ENCODE results near the gene CCDC27. TPM values are rescaled to one million over a fixed set of nuclear protein-coding genes. Genes with fewer than 3 reads are reported as not detected.

The CCDC27 gene
- total and polyA plus RNA-seq, 2 of the 8 experiments (the other 6 are each of a cell fraction or from before 2014, with no cell fraction given): 0.15 TPM; not detected in 1

- Histone ChIP-seq H3K27me3 (replicated peaks in 1 of 4; ENCODE audit: control insufficient read depth in 3 of 4, extremely low read depth in 1 of 4, insufficient read depth in 3 of 4, low read length in 3 of 4) (no peaks in the 10 kb centered on the region; a peak in 3 of 7 replicates), H3K18ac (ENCODE audit: extremely low read depth, low read length) (peak overlapping the region; percentile 71; the same call in 1 of the 2 replicates), H3K4ac (replicated peaks; ENCODE audit: insufficient read length, low read depth, low read length) (no peak overlapping the region), H3K4me3 (ENCODE audit: extremely low read depth in 1 of 4, insufficient read depth in 2 of 4, low read depth in 3 of 4, low read length in 4 of 4) (peak overlapping the region in 3 of 4 experiments; percentile 11 to 45 (median 17); a peak in 4 of 8 replicates), H3K79me2 (ENCODE audit: control insufficient read depth in 1 of 2, insufficient read depth in 2 of 2, low read length in 2 of 2) (no peaks in the 10 kb centered on the region), H3K4me1 (replicated peaks in 1 of 4; ENCODE audit: control insufficient read depth in 3 of 4, insufficient read depth in 4 of 4, low read length in 3 of 4) (peaks cover 0 to 19% (median 13%) of the 10 kb centered on the region in 4 experiments; a peak in 5 of 7 replicates), H3K79me1 (ENCODE audit: low read depth, low read length) (no peaks in the 10 kb centered on the region; the same call in 1 of the 2 replicates), H2BK5ac (ENCODE audit: low read depth, low read length) (no peak overlapping the region), H3K56ac (replicated peaks; ENCODE audit: insufficient read length, low read depth, low read length) (no peak overlapping the region), H4K91ac (replicated peaks; ENCODE audit: insufficient read length, low read length) (no peak overlapping the region), H4K5ac (ENCODE audit: insufficient read length, low read depth, low read length) (peak overlapping the region; percentile 18), H2AFZ (ENCODE audit: low read length) (no peak overlapping the region), H2BK15ac (ENCODE audit: low read length) (no peak overlapping the region), H3K14ac (ENCODE audit: insufficient read length) (no peak overlapping the region), H2BK12ac (ENCODE audit: low read depth, low read length) (no peak overlapping the region), H3K23me2 (ENCODE audit: low read depth, low read length) (no peaks in the 10 kb centered on the region; the same call in 1 of the 2 replicates), H3K36me3 (ENCODE audit: control insufficient read depth in 2 of 4, insufficient read depth in 4 of 4, low read length in 3 of 4) (peaks cover 0 to 17% (median 13%) of the 10 kb centered on the region in 4 experiments; a peak in 5 of 8 replicates), H4K8ac (ENCODE audit: extremely low read depth, insufficient read depth, low read length) (peak overlapping the region; percentile 82), H2AK5ac (ENCODE audit: low read depth, low read length) (no peak overlapping the region), H3K27ac (ENCODE audit: low read depth, low read length) (peak overlapping the region; percentile 5; the same call in 1 of the 2 replicates), H3K4me2 (ENCODE audit: insufficient read depth in 1 of 2, low read depth in 2 of 2, low read length in 2 of 2) (peak overlapping the region; percentile 48 to 64), H3K23ac (ENCODE audit: insufficient read length) (no peak overlapping the region), H2BK20ac (ENCODE audit: low read length) (no peak overlapping the region), H4K20me1 (replicated peaks in 1 of 2; ENCODE audit: control insufficient read depth in 1 of 2, insufficient read depth in 2 of 2, low read length in 2 of 2) (peaks cover 0 to 5% of the 10 kb centered on the region in 2 experiments), H3K9ac (replicated peaks in 1 of 4; ENCODE audit: extremely low read depth in 1 of 4, low read depth in 3 of 4, low read length in 3 of 4) (no peak overlapping the region), H2BK120ac (replicated peaks; ENCODE audit: low read depth, low read length) (no peak overlapping the region), H3K9me3 (ENCODE audit: insufficient read depth in 2 of 2, low read depth in 1 of 2, low read length in 1 of 2) (no peaks in the 10 kb centered on the region)
- CTCF ChIA-PET (ENCODE audit: partially characterized antibody): interaction anchor here (0.8 to 3.6 kb wide), 5 partner anchors 9 to 53 kb away, joined by 3 to 17 read pairs (median 5); partner anchors contain the start of gene CCDC27
- FAIRE-seq: no peak
- TF ChIP-seq JUN (IDR thresholded peaks at IDR 0.05; ENCODE audit: low read depth, low read length): no peak
- no peak for TF ChIP-seq CHD1 (IDR thresholded peaks at IDR 0.05; ENCODE audit: low read depth, low read length)
- no peak for TF ChIP-seq FOSL1 (IDR thresholded peaks at IDR 0.05; ENCODE audit: insufficient read depth, low read depth, low read length)
- no peak for TF ChIP-seq CBX8 (IDR thresholded peaks at IDR 0.05; ENCODE audit: borderline replicate concordance, low read depth, low read length)
- TF ChIP-seq TAF1 (IDR thresholded peaks at IDR 0.05; ENCODE audit: low read depth, low read length): no peak
- 79% methylated on average over 27 of the region's 29 CpGs; no CpG with 5 or more reads in 1 of the 2 experiments for WGBS, 2 experiments (ENCODE audit: extremely low coverage in 1 of 2, insufficient coverage in 1 of 2, insufficient read length in 1 of 2, insufficient replicate concordance in 2 of 2, low coverage in 1 of 2, low lambda C conversion rate in 2 of 2, missing lambda C conversion rate in 1 of 2)
- POLR2A ChIA-PET (ENCODE audit: partially characterized antibody): interaction anchor here (0.6 to 2.6 kb wide), 12 partner anchors 13 to 1198 kb away, joined by 3 to 12 read pairs (median 4); no protein-coding TSS in a partner anchor
- no peak for DNase-seq (ENCODE audit: low read depth in 1 of 2, low spot score in 2 of 2)
Measured at GRCh38 chr1:3733094-3733882, 19.0 kb upstream of the CCDC27 start.

All from H1 (cell line).